Progenitor cell of endocrine pancreas (in vitro differentiated cells): ENCODE measurements around the gene STK10. TPM values are rescaled to one million over a fixed set of nuclear protein-coding genes. Genes with fewer than 3 reads are reported as not detected.
A peak's percentile ranks its signal among the peaks of the same experiment; 100 is the strongest.

Experiments used
- DNase-seq: peaks from one replicate; pipeline ENCODE4 v3.0.0; 2021; ENCODE audit warnings: low spot score; ENCODE audit not compliant: unreplicated experiment
- H3K27ac Mint-ChIP-seq: 2 replicates; pipeline ENCODE4 v1.8.0; 2021; ENCODE audit warnings: mild to moderate bottlenecking, moderate library complexity, mixed read lengths
- H3K27me3 Mint-ChIP-seq: 2 replicates; pipeline ENCODE4 v1.8.0; 2021; ENCODE audit warnings: mixed read lengths
- H3K36me3 Mint-ChIP-seq: 2 replicates; pipeline ENCODE4 v1.8.0; 2022; ENCODE audit warnings: mixed read lengths; ENCODE audit not compliant: insufficient read depth
- H3K4me1 Mint-ChIP-seq: 2 replicates; pipeline ENCODE4 v1.8.0; 2021; ENCODE audit warnings: low read depth, mixed read lengths
- H3K4me3 Mint-ChIP-seq: 2 replicates; pipeline ENCODE4 v1.8.0; 2021; ENCODE audit warnings: low read depth, mild to moderate bottlenecking, moderate library complexity, mixed read lengths
- H3K9me3 Mint-ChIP-seq: 2 replicates; pipeline ENCODE4 v1.8.0; 2021; ENCODE audit warnings: low read depth, mixed read lengths
- total RNA-seq: library from RNA; stranded (reverse); gene quantifications from 2 replicates; pipeline ENCODE4 v1.2.1, GENCODE V29; 2021
- TF ChIP-seq, protein P1 (sequence below): fragments of 200-600 bp; sonication (generic); IDR thresholded peaks from one replicate; pipeline ENCODE4 v1.5.0; 2021; ENCODE audit warnings: antibody characterized with exemption, mild to moderate bottlenecking; ENCODE audit not compliant: unreplicated experiment

The STK10 gene
- total RNA-seq, 1 donor from 2014 or later = 18.1 TPM

DNA sequence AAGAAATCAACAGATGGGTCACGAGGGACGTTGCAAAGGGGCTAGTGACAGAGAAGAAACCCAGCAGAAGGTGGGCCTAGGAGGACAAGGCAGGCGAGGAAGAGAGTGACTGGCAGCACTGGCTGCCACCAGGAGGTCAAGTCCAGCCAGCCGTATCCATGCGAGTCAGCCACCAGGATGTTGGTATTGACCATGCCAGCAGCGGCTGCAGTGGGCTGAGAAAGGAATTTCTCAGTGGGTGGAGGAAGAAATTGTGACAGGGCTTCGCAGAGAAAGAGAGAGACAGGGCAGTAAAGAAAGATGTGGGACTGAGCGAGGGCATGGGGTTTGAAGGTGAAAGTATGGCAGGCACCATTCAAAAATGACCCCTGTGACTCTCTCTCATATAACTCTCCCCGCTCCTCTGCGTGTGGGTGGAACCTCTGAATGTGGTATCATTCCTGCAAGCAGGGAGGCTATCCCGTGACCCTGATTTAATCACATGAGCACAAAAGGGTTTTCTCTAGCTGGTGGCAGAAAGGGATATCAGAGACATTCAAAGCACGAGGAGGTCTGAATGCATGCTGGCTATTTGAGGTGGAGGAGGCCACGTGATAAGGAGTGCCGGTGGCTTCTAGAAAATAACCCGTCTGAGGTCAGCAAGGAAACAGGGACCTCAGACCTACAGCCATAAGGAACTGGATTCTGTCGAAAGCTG, 136.2 kb downstream of the STK10 start:
- no peaks in the 10 kb centered on the region for H3K27me3 Mint-ChIP-seq

DNA sequence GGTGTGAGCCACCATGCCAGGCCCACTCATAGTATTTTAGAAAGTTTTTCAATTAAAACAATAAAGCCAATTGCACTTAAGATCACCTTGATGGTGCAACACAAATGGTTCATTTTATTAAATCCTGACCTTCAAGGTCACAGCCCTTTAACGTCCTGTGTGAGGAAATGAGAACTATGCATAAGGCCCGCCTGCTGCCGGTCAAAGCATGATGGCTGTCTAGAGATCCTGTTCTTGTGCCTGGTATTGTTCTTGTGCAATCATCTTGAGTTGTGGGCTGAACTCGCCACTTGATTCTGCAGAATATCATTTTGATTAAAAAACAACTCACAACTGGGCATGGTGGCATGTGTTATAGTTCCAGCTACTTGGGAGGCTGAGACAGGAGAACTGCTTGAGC, 137.9 kb downstream of the STK10 start:
- Mint-ChIP-seq H3K36me3 (peaks cover 2% of the 10 kb centered on the region), H3K4me1 (no peaks in the 10 kb centered on the region), H3K27ac (no peak overlapping the region), H3K27me3 (no peaks in the 10 kb centered on the region), H3K9me3 (no peaks in the 10 kb centered on the region), H3K4me3 (no peak overlapping the region)
- TF ChIP-seq, protein P1, sequence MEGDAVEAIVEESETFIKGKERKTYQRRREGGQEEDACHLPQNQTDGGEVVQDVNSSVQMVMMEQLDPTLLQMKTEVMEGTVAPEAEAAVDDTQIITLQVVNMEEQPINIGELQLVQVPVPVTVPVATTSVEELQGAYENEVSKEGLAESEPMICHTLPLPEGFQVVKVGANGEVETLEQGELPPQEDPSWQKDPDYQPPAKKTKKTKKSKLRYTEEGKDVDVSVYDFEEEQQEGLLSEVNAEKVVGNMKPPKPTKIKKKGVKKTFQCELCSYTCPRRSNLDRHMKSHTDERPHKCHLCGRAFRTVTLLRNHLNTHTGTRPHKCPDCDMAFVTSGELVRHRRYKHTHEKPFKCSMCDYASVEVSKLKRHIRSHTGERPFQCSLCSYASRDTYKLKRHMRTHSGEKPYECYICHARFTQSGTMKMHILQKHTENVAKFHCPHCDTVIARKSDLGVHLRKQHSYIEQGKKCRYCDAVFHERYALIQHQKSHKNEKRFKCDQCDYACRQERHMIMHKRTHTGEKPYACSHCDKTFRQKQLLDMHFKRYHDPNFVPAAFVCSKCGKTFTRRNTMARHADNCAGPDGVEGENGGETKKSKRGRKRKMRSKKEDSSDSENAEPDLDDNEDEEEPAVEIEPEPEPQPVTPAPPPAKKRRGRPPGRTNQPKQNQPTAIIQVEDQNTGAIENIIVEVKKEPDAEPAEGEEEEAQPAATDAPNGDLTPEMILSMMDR = no peak
- DNase-seq = no peak

More for the DNA sequence above, 136.2 kb downstream of the STK10 start:
- DNase-seq = no peak
- Mint-ChIP-seq H3K27ac (no peak overlapping the region), H3K4me1 (no peaks in the 10 kb centered on the region), H3K4me3 (no peak overlapping the region), H3K9me3 (no peaks in the 10 kb centered on the region), H3K36me3 (peaks cover 4% of the 10 kb centered on the region)
- TF ChIP-seq, protein P1 = no peak

DNA sequence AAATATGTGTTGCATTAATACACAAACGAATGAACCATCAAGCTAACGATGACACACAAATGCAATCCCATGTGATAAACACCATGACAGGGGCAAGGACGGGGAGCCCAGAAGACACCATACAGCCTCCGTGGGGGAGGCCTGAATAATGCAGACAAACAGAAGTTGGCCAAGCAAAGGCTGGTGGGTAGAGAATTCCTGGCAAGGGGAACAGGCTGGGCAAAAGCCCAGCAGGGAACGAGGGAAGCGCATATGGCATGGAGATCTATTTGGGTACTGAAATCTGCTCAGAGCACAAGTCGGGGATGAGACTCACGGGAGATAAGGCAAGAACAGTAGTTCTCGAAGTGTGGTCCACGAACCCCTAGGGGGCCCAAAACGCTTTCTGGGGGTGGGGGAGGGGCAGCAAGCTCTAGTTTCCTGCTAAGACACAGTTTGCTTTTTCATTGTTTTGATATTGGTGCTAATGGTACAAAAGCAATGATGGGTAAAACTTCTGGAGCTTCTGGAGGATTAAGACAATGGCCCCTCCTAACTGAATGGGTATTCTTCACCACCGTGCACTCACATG, 138.7 kb downstream of the STK10 start:
- H3K27ac Mint-ChIP-seq = no peak overlapping the region

DNA sequence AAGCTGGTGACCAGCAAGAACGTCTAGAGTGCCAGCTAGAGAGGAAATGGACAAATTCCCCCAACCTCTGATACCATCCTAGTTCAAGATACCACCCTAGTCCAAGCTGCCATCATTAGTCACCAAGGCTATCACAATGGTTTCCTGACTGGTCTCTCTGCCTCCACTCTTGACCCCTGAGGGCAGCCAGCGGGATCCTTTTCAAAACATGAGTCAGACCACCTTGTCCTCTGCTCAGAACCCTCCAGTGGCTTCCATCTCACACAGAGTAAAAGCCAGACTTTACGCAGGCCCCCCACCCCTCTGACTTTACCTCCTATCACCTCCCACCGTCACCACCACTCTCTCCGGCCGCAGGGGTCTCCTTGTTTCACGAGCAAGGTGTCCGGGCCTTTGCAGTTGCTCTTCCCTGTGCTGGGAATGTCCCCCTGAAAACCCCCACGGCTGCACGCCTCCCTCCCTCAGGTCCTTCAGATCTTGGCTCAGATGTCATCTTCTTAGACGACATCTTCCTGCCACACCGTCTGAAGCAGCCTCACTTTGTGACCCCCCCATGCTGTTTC, 139.4 kb downstream of the STK10 start:
- H3K4me3 Mint-ChIP-seq = no peak overlapping the region
- H3K9me3 Mint-ChIP-seq = no peaks in the 10 kb centered on the region
- DNase-seq = no peak
- TF ChIP-seq, protein P1 = no peak
- H3K4me1 Mint-ChIP-seq = no peaks in the 10 kb centered on the region
- peaks cover 2% of the 10 kb centered on the region for H3K36me3 Mint-ChIP-seq
- H3K27me3 Mint-ChIP-seq = no peaks in the 10 kb centered on the region
- H3K27ac Mint-ChIP-seq = peak overlapping the region; percentile 21

More for the DNA sequence above, 138.7 kb downstream of the STK10 start:
- Mint-ChIP-seq H3K9me3 (no peaks in the 10 kb centered on the region), H3K4me1 (no peaks in the 10 kb centered on the region), H3K4me3 (no peak overlapping the region), H3K27me3 (no peaks in the 10 kb centered on the region), H3K36me3 (peaks cover 2% of the 10 kb centered on the region)
- no peak for DNase-seq
- TF ChIP-seq, protein P1 = no peak

DNA sequence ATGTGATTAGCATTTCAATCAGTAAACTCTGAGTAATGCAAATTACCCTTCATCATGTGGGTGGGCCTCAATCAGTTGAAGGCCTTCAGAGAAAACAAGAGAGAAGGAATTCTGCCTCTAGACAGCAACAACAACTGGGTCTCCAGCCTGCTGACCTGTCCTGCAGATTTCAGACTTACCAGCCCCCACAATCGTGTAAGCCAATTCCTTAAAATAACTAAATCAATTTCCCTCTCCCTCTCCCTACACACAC, 139.9 kb downstream of the STK10 start:
- Mint-ChIP-seq H3K4me1 (no peaks in the 10 kb centered on the region), H3K36me3 (peaks cover 2% of the 10 kb centered on the region), H3K9me3 (no peaks in the 10 kb centered on the region), H3K27me3 (no peaks in the 10 kb centered on the region), H3K4me3 (no peak overlapping the region), H3K27ac (no peak overlapping the region)
- DNase-seq = no peak
- TF ChIP-seq, protein P1 = no peak
